NCI-H1105 treated with DMSO at 0.1 percent for 48 hours (cell line): Measurements from ENCODE around the gene VPS35L.

ENCODE experiments used
- DNase-seq: peaks from one replicate; lab custom pipeline; 2025; lab: John Stamatoyannopoulos, UW

VPS35L gene

GRCh38 chr16:19589771-19590302 lies 34.3 kb downstream of the VPS35L start:
- no peak for DNase-seq

DNA sequence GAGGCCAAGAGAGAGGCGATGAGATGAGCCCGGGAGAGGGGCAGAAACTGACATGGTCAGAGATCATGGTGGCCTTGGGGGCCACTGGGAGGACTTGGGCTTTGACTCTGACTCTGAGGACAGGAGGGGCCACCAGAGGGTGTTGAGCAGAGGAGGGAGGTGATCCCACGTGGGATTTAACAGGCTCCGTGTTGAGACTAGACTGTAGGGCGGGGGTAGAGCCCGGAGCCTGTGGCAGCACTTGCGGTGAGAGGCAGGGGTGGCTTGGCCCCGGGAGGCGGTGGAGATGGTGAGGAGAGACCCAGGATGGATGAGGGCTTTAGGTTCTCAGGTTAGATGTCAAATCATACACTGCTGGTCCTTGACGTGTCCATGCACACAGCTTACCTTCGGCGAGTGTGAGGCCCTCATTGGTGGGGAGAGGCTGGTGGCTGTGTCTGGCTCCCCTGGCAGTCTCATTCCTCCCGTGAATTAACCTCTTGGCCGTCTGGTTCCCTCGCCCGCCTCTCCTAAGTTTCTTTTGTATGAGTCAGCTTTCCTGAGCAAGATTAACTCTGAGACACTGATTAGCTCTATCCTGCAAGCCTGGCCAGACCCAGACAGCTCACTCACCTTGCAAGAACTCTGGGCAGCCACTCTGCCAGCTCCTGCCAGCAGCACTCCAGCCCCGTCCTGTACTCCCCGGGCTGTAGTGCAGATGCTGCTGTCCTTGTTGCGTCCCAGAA lies 39.7 kb downstream of the VPS35L start:
- DNase-seq: no peak

- no peak for DNase-seq
Observed at GRCh38 chr16:19598805-19599510, 43.5 kb downstream of the VPS35L start.

GRCh38 chr16:19599968-19600716 lies 44.6 kb downstream of the VPS35L start:
- DNase-seq: no peak

GRCh38 chr16:19601083-19601976 lies 45.8 kb downstream of the VPS35L start:
- peak; percentile 32 for DNase-seq

- DNase-seq: no peak
Observed at GRCh38 chr16:19604911-19605310, 49.4 kb downstream of the VPS35L start.

GRCh38 chr16:19605701-19606100 lies 50.2 kb downstream of the VPS35L start:
- DNase-seq: no peak

DNA sequence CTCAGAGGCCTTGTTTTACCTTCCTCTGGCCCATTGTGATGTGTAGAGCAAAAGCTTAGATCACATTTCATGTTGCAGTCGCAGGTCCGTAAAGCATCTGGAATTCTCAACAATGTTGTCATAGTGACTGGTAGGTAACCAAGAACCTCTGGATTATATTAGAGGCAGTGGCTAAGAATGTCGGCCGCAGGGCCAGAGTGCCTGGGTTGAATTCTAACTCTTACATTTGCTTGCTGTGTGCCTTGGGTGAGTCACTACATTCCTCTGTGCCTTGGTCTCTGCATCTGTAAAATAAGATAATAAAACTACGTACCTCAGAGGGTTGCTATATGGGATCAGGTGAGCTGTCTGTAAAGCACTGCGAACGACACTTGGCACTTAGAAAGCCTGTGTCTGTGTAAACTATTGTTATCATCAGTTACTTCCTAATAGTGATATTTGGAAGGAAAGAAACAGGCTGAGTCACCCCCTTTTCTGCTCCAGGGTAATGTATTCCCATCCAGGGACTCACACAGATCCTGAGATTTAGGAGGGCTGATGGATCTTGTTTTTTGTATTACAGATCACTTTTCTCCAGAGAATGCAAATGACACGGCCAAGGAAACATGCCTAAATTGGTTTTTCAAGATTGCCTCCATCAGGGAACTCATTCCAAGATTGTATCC lies 52.2 kb downstream of the VPS35L start:
- DNase-seq: no peak

DNA sequence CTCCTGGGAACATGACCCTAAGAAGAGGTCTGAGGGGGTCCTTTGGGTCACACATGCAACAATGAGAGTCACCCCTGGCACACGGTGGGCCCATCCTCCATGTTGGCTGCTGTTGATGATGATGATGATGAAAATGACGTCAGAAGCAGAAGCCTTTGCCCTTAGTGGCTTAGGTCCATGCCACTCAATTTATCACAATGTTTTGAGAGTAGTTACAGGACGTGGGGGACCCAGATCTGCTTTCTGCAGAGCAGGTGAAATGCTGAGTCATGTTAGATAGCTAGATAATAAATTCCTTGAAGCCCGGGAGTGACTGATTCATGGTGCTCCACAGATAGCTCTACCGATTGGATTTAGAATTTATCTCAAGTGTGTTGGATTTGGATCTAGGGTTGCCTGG lies 53.9 kb downstream of the VPS35L start:
- DNase-seq: no peak

DNA sequence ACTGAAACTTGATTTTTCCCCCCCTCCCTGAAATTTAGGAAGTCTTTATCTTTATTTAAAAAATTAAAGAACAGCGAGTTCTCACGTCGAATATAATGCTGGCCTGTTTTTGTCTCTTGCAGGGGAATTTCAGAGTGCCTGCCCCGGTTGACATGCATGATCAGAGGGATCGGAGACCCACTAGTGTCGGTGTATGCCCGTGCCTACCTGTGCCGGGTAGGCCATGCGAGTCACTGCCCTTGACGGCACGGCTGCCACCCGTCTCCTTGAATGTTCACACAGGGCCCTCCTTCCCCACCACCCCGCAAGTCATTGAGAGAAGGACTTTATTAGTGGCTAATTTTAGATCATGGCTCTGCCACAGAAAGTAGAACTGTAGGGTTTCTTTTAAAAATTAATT lies 54.7 kb downstream of the VPS35L start:
- DNase-seq: no peak

DNA sequence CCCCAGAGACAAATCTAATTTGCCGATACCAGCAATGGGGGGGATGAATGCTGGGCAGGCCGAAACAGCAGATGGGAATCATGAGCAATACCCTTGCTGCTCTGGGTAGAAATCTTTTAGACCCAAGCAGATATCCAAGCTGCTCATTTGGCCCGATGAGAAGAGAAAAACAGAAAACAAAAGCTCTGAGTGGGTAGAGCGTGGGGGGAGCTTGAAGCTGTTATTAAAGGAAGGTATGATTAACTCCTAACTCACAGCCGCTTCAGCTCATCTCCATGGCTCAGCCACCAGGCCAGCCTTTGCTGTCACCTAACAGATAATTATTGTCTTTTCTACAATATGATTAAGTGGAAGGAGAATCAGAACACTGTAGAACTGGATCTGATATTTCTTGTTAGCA lies 58.3 kb downstream of the VPS35L start:
- no peak for DNase-seq

- DNase-seq: no peak
Observed at GRCh38 chr16:19616241-19616640, 60.7 kb downstream of the VPS35L start.

DNA sequence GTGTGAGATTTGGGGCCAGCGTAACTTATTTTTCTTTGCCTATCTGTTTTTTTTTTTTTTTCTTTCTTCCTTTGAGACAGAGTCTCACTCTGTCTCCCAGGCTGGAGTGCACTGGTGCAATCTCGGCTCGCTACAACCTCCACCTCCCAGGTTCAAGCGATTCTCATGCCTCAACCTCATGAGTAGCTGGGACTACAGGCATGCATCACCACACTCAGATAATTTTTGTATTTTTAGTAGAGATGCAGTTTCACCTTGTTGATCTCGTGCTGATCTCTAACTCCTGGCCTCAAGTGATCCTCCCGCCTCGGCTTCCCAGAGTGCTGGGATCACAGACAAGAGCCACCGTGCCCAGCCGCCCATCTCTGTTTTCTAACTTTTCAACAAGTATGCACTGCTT lies 63.4 kb downstream of the VPS35L start:
- no peak for DNase-seq

- DNase-seq: no peak
Observed at GRCh38 chr16:19621445-19621844, 65.9 kb downstream of the VPS35L start.

GRCh38 chr16:19625039-19625438 lies 69.5 kb downstream of the VPS35L start:
- no peak for DNase-seq

- no peak for DNase-seq
Observed at GRCh38 chr16:19636436-19637267, 81.1 kb downstream of the VPS35L start.

GRCh38 chr16:19639986-19640421 lies 84.5 kb downstream of the VPS35L start:
- DNase-seq: no peak

DNA sequence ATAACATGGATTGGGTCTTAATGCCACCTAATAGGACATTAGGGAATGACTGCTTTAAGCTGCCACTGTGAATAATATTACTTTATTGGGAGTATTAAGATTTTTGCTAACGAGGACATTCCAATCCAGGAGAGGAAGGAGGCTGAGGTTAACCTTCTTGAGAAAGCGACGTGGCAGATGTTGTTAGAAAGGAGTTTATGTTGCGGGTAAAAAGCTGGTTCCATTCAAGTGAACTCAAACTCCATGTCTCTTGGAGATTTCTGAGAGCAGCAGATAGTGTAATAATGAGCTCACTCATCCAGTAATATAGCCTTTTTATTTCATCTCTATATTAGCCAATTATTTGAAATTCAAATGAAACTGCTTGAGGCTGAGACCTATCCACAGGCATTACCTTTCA lies 87.0 kb downstream of the VPS35L start:
- no peak for DNase-seq

DNA sequence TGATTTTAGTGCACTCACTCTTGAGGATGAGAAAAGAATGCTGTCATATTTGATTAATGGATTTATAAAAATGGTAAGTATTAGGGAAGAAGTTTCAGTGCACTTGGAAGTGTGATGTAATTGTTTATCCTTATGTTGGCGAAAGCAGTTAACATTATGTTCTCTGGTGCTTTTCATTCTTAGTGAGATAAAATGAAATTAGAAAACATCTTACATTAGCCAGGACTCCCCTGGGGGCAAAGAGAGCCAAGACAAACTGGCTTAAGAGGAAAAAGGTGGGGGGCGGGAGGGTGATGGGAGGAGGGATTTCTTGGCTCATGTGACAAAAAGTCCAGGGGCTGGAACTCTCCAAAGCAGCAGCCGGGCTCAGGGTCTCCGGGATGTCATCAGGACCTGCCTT lies 89.4 kb downstream of the VPS35L start:
- no peak for DNase-seq

DNA sequence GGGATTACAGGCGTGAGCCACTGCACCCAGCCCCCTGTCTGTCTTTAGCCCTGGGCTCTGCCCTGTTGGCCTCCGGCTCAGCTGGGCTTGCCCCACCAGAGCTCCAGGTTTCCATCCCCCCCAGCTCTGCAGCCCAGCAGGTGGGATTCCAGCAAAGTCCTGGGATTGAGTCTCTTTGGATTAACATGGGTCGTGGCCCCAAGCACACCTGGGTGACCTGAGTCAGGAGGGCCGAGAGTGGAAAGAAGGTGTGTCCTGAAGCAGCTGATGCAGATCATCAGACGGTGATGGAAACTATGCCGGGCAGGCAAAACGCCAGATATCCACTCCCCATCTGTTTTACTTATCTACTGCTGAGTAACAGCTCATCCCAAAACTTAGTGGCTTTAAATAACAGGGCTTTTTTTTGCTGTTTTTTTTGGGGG lies 90.1 kb downstream of the VPS35L start:
- DNase-seq: no peak
